K562 (cell line): Measurements from ENCODE around the gene SSBP2. TPM values are rescaled to one million over a fixed set of nuclear protein-coding genes. Genes with fewer than 3 reads are reported as not detected.

Experiments
- CREB3L1 ChIP-seq: fragments of 450-650 bp; IDR thresholded peaks from 2 replicates; pipeline ENCODE4 v1.6.1; 2014; ENCODE audit warnings: low read depth, mild to moderate bottlenecking, moderate library complexity, borderline replicate concordance
- CTCF ChIP-seq, 3 experiments: IDR thresholded peaks in 2 of 3; conservative IDR thresholded peaks in 1 of 3; 2 replicates each; pipeline ENCODE4 v1.5.1; 2011 to 2012; ENCODE audit warnings: low read length in 3 of 3, mild to moderate bottlenecking in 3 of 3, control low read depth in 2 of 3, improper control_type of control experiment in 1 of 3, inconsistent platforms in 1 of 3, low read depth in 1 of 3, mixed read lengths in 1 of 3, moderate library complexity in 1 of 3; ENCODE audit not compliant: insufficient read depth in 2 of 3
- DEAF1 ChIP-seq: fragments of 450-650 bp; formaldehyde crosslinking; IDR thresholded peaks from 2 replicates; pipeline ENCODE4 v1.4.0; 2020; ENCODE audit warnings: mild to moderate bottlenecking, moderate library complexity
- FIP1L1 ChIP-seq: fragments of 200-400 bp; formaldehyde crosslinking; IDR thresholded peaks from 2 replicates; pipeline ENCODE4 v1.6.1; 2018; ENCODE audit warnings: mild to moderate bottlenecking, low read depth, low read length; ENCODE audit not compliant: poor library complexity, severe bottlenecking
- GATA2 ChIP-seq: sonication (generic); formaldehyde crosslinking; IDR thresholded peaks from 2 replicates; pipeline ENCODE4 v1.4.0; 2020; ENCODE audit warnings: mild to moderate bottlenecking, missing genetic modification reagents
- MBD1 ChIP-seq: fragments of 250-450 bp; sonication (Bioruptor Pico); IDR thresholded peaks from 2 replicates; pipeline ENCODE4 v1.8.0; 2022; ENCODE audit warnings: inconsistent platforms
- MXI1 ChIP-seq: IDR thresholded peaks from 2 replicates; pipeline ENCODE4 v1.6.1; 2011; ENCODE audit warnings: low read depth, mild to moderate bottlenecking, improper control_type of control experiment, low read length
- SMARCB1 ChIP-seq: IDR thresholded peaks from 2 replicates; pipeline ENCODE4 v1.6.1; 2011; ENCODE audit warnings: improper control_type of control experiment, low read depth; ENCODE audit not compliant: insufficient read length
- SMC3 ChIP-seq: conservative IDR thresholded peaks from 2 replicates; pipeline ENCODE4 v1.6.1; 2011; ENCODE audit warnings: low read depth, low read length, improper control_type of control experiment; ENCODE audit not compliant: insufficient read depth
- TAF15 ChIP-seq: fragments of 200-400 bp; formaldehyde crosslinking; IDR thresholded peaks from 2 replicates; pipeline ENCODE4 v1.6.1; 2017; ENCODE audit warnings: mild to moderate bottlenecking, low read depth, low read length, moderate library complexity
- ZFP91 ChIP-seq: sonication (generic); formaldehyde crosslinking; IDR thresholded peaks from 2 replicates; pipeline ENCODE4 v1.8.0; 2022; ENCODE audit warnings: mild to moderate bottlenecking, missing genetic modification reagents
- ZNF449 ChIP-seq: fragments of 250-450 bp; sonication (Bioruptor Pico); IDR thresholded peaks from 2 replicates; pipeline ENCODE4 v1.8.0; 2022; ENCODE audit warnings: moderate library complexity, mild to moderate bottlenecking, inconsistent platforms
- ZNF512 ChIP-seq: IDR thresholded peaks from 2 replicates; pipeline ENCODE4 v1.6.1; 2016; ENCODE audit warnings: missing genetic modification characterization, missing compliant biosample characterization
- ZNF76 ChIP-seq: fragments of 250-450 bp; sonication (Bioruptor Pico); IDR thresholded peaks from 2 replicates; pipeline ENCODE4 v1.4.0; 2020; ENCODE audit warnings: mild to moderate bottlenecking, moderate library complexity, borderline replicate concordance
- polyA plus RNA-seq, 8 experiments: library from polyadenylated mRNA; depleted of rRNA in 4 of 8; stranded (reverse) in 5 of 8; unstranded in 3 of 8; fragments of >200 nt; fragmentation: Nextera tagmentation in 2 of 8; fragmentation: Illumina TruSeq in 1 of 8; extraction: Ambion mirVana in 2 of 8; extraction: Trizol in 1 of 8; gene quantifications; 2 replicates each; pipeline versions ENCODE4 v1.2.1 to v1.2.3, GENCODE V29; 2011 to 2014; ENCODE audit warnings: inconsistent platforms in 1 of 8, missing spikeins in 1 of 8
- total RNA-seq, 7 experiments: library from RNA; depleted of rRNA in 6 of 7; stranded (reverse); fragments of >200 nt in 6 of 7; fragmentation: Illumina TruSeq in 2 of 7; extraction: Trizol in 2 of 7; gene quantifications; 2 replicates each; pipeline versions ENCODE4 v1.2.1 to v1.2.3, GENCODE V29; 2011 to 2021; ENCODE audit warnings: low replicate concordance in 1 of 7

Gene SSBP2
- total and polyA plus RNA-seq, 9 of the 15 experiments (the other 6 are each of a cell fraction or from before 2014, with no cell fraction given): 22.3 to 133 (median 42.1) TPM

GRCh38 chr5:81506900-81507588 lies 243.9 kb downstream of the SSBP2 start (continued):
- peak; percentile 5; the same call in 1 of the 2 replicates for TF ChIP-seq ZNF512
- no peak for TF ChIP-seq MBD1
- TF ChIP-seq FIP1L1: no peak
- no peak for TF ChIP-seq ZNF449 (CRISPR knock-in tag)
- TF ChIP-seq CREB3L1: no peak
- no peak for TF ChIP-seq TAF15
- TF ChIP-seq DEAF1: peak; percentile 90
- no peak for TF ChIP-seq ZFP91 (CRISPR knock-in tag)
- TF ChIP-seq SMC3: peak; percentile 55; the same call in 1 of the 2 replicates
- TF ChIP-seq CTCF (IDR thresholded peaks at IDR 0.05 in 2 of 3, conservative IDR thresholded peaks at IDR 0.05 in 1 of 3; ENCODE audit: insufficient read depth in 2 of 3, low read depth in 1 of 3, low read length in 3 of 3): peak; percentile 72 to 93 (median 80)
- TF ChIP-seq GATA2 (CRISPR knock-in tag): no peak
- TF ChIP-seq MXI1: no peak
- no peak for TF ChIP-seq ZNF76
- TF ChIP-seq SMARCB1: no peak
